GM18873 (cell line): Measurements from ENCODE around the gene CHCHD10.
A peak's percentile ranks its signal among the peaks of the same experiment; 100 is the strongest.

Experiments used
- ATAC-seq: cut with Tn5 transposase; IDR thresholded peaks from one replicate; pipeline ENCODE4 v1.9.1; 2021; ENCODE audit warnings: mild to moderate bottlenecking, moderate library complexity, moderate number of reproducible peaks; ENCODE audit not compliant: unreplicated experiment, low FRiP score

The CHCHD10 gene

DNA sequence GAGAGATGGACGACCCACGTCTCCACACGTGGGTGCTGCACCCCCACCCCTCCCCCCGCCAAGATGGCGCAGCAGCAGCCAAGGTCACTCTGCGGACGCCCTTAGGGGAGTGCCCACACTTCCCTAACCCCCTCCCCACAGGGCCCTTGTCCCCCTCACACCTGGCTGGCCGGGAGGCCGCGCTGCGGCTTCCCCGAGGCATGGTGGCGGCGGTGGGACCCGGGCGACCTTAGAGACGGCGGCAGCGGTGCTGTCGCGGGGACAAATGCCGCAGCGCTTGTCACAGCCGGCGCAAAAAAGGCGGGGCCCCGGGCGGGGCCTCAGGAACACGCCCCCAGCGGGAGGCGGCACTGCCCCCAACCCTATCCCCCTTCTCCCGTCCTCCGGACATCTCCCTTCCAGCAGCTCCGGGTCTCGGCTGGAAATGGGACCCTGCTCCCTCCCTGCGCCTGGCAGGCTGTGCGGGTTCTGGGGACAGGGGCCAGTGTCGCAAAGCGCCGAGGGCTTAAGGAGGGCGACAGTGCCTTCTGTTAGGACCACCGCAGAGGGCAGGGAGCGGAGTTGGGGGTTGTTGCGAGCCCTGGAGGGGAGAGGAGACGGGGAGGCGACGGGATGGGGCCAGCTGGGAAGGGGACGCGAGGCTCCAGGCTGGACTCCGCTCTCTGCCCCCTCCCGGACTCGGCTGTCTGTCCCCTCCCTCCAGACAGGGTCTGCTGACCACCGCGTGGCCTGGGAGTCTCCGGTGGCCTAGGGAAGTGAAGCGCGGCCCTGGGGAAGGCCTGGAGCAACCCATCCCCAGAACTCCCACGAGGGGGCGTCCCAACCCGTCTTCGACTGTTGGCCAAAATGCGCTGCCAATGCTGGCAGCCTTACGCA lies at the start of gene CHCHD10:
Gene CHCHD10 (minus strand): TSS at position 300 of the 876 bp plus-strand sequence. CDS start 98 bp downstream, at position 202.
- no peak for ATAC-seq

DNA sequence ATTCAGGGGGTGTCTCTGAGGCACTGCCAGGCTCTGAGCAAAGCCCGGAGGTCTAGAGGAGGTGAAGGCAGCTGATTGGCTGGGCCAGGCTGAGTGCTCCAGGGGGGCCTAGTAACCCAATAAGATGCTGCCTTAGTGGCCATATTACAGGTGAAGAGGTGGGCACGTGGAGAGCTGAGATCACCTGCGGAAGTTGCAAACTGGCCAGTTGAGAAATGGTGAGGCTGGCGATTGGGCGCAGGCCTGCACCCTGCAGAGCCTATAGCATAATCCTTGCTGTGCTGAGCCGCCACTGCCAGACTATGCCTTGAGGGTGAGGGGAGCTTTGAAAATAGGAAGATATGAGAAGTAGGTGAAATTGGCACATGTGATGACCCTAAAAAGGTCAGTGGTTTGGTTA lies 49.4 kb upstream of the CHCHD10 start:
- no peak for ATAC-seq

DNA sequence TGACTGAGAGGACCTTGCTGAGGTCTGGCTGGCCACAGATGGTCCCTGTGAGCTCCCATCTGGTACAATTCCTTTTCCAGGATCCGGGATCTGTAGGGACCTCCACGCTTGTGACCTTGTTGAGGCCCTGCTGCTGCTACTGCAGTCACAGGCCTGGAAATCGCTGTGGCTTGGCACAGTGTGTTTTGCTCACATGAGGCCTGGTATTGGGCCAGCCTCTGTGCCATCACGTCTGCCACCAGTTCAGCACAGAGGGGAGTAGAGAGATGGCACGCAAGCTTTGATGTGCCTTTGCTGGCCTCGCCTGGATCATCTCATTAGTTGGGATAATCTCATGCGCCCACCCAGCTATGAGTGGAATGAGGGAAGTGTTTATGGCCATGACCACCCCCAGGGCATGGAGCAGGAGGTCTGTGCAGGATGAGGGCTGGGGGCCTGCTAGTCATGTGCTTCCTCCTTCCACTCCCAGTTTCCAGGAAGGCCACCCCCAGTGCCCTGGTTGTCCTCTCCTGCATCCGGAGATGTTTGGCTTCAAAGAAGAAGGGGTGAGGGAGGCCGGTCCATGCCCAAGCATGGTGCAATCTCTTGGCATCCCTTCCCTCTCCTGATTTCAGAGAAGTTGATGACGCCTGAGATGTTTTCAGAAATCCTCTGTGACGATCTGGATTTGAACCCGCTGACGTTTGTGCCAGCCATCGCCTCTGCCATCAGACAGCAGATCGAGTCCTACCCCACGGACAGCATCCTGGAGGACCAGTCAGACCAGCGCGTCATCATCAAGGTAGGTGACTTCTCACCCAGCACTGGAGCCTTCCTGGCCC lies 48.6 kb upstream of the CHCHD10 start:
- no peak for ATAC-seq

DNA sequence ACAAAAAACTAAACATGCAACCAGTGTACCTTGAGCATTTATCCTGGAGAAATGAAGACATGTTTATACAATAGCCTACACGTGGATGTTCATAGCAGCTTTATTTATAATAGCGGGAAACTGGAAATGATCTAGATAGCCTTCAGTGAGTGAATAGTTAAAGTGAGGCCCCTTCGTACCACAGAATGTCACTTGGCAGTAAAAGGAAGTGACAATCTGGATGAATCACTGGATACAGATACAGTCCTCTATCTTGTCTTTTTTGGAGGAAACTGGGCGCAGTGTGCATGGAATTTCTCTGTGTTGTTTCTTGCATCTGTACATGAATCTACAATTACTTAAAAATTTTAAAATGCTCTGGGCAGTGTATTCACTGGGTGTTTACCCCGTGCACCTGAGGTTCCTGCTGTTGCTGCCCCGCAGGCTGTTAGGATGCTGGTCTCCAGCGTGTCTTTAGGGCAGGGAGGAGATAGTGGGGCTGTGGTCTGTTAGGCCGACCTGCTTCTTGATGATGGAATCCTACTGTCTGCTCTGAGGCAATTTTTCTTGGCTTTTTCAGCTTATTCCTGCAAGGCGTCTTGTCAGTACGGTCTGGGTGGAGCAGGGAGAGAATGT lies 47.9 kb upstream of the CHCHD10 start:
- no peak for ATAC-seq

DNA sequence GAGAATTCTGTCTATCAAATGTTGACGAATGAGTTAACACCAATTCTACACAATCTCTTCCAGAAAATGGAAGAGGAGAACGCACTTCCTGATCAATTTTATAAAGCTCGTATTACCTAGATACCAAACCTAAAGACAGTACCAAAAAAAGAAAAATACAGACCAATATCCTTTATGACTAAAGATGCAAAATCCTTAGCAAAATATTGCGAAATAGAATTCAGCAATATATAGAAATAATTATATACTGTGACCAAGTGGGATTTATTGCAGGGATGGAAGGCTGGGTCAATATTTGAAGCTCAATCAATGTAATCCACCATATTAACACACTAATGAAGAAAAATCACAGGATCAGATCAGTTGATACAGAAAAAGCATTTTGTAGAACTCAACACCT lies 44.6 kb upstream of the CHCHD10 start:
- no peak for ATAC-seq

DNA sequence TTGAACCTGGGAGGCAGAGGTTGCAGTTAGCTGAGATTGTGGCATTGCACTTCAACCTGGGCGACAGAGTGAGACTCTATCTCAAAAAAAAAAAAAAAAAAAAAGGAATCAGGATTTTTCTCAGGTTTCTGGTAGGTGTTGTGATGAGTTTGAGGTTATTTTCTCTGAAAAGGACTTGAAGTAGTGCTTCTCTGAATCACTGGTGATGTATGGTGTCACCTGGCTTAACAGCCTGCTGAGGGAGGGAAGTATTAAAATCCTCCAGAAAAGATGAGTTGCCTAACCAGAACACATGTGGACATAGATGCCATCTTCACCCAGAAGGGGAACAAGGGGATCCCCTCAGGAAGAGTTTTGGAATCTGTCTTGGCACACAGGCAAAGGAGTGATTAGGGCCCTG lies 39.1 kb upstream of the CHCHD10 start:
- no peak for ATAC-seq

DNA sequence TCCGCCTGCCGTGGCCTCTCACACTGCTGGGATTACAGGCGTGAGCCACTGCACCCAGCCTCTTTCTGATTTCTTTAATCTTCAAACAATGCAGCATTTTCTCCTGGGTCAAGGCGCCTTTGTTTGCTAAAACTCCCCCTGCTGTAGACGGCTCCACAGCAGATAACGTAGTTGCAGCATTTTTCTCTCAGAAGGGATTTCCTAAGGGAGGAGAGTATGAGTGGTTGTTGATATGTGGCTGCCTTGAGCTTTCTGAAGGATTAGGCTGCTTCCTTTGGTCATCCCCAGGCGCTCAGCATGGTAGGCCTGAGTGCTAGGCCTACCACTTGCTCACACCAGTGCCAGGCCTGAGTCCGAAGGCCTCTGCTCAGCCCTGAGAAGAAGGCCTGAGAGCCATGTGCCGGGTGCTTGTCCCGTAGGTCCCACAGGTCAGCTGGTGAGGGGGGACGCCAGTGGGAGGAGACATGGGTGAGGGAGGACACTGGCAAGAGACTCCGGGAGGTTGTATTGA lies 37.1 kb upstream of the CHCHD10 start:
- no peak for ATAC-seq

DNA sequence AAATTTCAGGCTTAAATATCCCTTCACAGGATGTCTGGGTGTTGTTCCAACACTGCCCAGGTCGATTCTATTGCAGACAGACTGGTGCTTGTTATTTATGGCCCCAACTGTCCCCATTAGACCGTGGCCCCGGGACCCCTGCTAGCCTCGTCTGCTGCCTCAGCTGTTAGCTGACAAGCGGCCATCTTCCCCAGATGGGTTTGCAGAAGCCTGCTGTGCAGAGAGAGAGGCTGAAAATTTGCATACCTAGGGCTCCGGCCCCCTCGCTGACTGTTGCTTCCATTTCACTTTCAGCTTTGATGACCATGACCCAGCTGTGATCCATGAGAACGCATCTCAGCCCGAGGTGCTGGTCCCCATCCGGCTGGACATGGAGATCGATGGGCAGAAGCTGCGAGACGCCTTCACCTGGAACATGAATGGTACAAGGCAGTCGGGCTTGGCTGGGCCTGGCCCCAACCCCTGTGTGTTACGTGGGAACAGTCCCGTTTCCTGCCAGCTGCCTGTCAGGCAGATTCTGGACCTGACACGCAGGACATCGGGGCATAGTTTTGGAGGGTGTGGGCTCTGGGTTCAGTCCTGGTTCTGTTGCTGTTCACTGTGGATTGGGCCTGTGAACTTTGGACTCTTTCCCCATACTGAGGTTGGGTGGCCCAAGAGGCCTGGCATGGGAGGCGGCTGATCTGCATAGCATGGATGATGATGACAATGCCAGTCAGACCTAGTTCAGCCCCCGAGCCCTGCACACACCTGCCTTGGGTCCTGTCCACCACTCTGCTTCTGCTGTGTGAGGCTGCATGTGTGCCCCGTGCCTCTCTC lies 35.4 kb upstream of the CHCHD10 start:
- ATAC-seq: no peak

DNA sequence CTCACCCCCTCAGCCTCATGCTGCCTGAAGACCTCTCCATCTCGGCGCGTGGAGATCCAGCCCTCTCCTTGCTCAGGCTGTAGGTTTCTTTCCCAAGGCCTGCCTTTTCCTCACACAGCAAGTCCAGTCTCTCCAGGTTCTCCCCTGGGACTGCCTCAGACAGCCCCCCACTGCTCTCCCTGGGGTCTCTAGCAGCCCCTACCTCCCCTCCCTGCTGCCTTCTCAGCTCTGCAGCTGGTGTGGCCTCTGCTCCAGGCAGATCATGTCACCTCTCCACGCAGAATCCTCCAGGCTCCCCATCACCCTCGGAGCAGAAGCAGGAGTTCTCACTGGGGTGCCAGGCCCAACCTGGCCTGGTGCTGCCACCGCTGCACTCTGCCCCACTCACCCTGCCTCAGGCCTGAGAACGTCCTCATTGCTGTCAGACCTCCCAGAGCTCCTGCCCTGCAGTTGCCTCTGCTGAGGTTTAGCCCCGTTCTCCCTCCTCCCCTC lies 34.2 kb upstream of the CHCHD10 start:
- ATAC-seq: no peak

DNA sequence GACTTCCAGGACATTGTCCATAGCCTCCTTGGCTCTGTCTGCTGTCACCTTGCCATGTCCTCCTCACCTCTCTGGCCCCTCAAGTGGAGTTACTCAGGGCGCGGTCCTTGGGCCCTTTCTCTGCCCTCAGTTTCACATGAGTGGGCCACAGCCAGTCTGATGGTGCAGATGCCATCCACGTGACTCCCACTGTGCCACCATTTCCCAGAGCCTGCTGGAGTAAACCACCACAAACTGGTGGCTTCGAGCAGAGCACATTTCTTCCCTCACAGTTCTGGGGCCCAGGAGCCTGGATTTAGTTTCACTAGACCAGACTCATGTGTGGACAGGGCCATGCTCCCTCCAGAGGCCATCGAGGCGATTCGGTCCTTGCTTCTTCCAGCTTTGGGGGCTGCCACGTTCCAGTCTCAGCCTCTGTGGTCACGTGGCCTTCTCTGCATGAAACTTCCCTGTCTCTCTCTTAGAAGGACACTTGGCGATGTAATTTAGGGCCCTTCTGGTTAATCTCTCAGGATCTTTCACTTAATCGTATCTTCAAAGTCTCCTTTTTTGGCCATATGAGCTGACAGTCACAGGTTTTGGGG lies 33.6 kb upstream of the CHCHD10 start:
- ATAC-seq: peak; percentile 1

DNA sequence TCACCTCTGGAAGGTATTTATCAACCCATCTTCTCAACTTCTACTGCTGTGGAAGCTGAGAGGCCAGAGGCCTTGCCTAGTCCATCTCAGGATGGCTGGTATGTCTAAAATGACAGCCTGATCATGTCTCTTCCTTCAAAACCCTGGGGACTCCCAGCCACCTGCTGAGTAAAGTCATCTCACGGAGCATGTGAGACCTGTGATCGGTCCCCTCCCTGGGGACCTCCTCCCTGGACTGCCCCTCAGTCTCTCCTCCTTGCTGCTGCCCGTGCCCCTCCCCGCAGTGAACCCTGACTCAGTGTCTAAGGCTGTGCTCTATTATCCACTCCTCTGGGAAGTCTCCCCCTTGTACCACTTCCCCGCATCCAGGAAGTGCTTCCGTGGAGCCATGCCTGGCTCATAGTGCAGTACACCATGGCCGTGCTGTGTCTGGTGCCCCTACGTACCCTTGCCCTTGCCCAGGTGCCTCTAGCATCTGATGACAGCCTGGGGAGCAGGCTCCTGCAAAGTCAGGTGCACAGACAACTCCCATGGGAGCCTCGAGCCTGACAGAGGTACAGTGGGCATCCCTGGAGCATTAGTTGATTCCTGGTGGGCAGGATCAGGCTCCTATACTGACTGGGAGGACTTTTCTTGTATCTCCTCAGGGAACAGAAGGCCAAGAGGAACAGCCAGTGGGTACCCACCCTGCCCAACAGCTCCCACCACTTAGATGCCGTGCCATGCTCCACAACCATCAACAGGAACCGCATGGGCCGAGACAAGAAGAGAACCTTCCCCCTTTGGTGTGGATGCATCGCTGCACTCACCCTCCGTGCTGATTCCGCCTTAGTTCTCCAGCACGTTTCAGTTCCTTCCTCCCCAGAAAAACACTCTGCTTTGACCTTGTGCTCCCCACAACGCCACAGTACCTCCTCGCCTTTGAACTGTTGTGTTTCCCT lies 32.8 kb upstream of the CHCHD10 start:
- ATAC-seq: peak; percentile 59

DNA sequence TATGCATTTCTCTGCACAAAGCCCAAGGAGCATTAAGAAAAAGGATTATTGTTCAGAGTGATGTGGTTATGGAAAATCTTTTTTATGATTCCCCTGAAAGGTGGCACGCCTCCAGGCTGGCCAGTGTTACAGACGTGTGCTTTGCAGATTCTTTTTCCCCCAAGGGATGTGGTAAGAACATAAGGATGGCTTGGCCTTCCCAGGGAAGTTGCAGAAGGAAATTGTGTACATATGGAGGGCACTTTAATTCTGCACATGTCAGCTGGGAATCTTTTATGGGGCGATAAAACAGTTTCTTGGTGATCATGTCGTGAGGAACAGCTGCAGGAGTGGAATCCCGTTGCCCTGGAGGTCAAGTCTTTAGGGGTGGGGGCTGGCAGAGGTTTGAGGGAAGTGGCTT lies 28.7 kb upstream of the CHCHD10 start:
- no peak for ATAC-seq

DNA sequence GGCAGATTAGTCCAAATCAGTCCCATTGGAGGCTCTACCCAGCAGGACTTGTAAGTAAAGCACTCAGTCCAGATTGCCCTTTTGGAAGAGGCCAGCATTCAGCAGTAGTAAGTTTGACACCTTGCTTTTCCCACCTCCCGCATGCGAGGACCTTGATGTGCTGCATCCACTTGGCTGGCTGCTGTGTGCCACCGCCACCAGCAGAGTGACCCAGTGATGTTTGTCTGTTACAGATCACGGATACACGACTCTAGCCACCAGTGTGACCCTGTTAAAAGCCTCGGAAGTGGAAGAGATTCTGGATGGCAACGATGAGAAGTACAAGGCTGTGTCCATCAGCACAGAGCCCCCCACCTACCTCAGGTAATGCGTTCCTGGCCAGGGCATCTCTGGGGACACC lies 25.6 kb upstream of the CHCHD10 start:
- no peak for ATAC-seq

DNA sequence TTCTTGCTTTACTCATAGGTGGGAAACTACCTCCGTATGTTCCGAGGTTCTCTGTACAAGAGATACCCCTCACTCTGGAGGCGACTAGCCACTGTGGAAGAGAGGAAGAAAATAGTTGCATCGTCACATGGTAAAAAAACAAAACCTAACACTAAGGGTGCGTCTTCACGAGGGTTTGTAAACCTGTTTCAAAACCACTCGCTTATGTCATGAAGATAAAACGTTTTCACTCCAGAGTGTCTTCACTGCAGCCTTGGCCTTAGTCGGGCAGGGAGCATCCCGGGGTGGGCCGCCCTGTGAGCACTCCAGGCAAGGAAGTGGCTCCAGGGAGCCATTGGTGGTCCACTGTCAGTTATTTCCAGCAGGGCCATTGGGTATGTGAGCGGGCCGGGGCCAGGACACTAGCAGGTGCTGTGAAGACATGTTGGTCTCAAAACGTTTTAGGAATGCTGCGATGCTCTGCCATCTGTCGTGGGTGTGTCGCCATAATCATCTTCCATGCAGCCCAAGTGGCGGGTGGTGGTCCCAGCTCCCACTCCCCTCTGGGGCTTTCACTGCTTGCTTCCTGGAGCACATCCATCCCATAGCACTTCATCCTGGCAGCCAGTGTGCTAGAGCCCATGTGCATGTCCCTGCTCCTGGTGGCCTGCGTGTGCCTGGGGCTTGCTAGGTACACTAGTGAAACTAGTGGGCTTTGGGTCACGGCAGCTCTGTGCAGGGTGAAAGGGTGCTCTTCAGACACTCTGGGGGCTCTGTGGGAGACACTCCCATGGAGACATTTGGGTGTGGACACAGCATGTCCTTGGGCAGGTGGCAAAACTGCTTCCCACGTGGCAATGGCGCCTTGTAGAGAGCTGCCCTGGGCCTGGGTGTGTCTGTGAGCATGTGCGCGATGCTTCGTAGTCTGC lies 24.2 kb upstream of the CHCHD10 start:
- ATAC-seq: no peak

DNA sequence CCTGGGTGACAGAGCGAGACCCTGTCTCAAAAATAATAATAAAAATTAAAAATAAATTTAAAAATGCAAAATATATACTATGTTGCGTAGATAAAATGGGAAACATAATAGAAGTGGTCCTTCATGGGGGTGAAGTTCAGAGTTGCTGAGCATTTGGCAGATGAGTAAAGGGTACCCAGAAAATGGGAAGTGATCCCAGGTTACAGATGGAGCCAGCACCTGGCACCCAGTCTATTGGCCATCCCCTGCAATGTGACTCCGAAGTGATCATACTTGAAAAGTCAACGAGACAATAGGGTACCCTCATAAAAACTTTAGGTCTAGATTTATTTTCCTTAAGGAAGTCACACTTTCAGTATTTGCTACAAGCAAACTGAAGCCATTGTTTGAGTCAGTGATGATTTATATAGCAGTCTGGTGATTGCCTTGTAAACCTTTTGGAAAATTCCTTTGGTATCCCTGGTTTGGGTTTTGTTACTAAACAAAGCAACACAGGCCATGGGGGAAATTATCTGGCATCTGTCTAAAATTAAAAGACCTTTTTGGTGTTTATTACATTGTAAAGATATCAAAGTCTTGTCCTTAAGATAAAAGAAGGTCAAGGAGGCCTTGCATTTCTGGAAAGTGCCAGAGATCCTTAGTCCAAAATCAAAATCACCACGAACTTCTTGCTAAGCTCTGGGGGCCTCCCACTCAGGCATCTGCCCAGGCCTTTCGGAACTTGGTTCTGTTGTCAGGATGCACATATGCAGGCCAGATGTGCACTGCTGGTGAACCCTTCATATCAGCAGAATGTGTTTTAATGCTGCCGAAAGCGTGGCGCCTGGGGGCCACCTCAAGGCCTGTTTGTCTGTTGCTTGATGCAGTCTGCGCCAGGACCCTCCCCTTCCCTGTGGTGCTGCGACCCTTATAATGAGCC lies 23.3 kb upstream of the CHCHD10 start:
- ATAC-seq: no peak

DNA sequence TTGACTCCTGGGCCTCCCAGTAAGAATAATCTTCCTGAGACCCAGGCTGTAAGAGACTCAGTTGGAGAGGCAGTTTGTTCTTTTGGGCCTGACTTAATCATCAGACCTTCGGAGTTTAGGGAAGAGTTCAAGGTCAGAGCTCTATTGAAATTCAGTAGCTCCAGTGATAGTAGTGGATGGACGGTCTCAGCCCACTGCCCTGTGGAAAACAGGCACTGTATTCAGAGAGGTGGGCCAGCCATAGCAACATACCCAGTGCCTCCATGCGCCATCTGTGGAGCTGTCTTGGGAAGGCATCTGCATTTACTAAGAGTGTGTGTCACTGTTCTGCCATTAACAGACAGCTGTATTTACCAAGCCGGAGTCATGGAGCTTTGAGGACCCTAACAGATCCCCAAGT lies 21.9 kb upstream of the CHCHD10 start:
- no peak for ATAC-seq
